ENCODE measurements around the gene SBF2.
A peak's percentile ranks its signal among the peaks of the same experiment; 100 is the strongest.

Gene SBF2

GRCh38 chr11:10293423-10294289 is at the start of gene SBF2:
Gene SBF2 (minus strand): TSS chr11:10294219. CDS start chr11:10294069, 150 bp downstream.
- DNase-seq (ENCODE audit: low read depth): peak; percentile 69

- no peak for DNase-seq (ENCODE audit: low read depth)
Observed at GRCh38 chr11:10338287-10338686, 44.3 kb upstream of the SBF2 start.

- no peak for DNase-seq (ENCODE audit: low read depth)
Observed at GRCh38 chr11:10333490-10333889, 39.5 kb upstream of the SBF2 start.

- no peak for DNase-seq (ENCODE audit: low read depth)
Observed at GRCh38 chr11:10331548-10332289, 37.7 kb upstream of the SBF2 start.

- no peak for DNase-seq (ENCODE audit: low read depth)
Observed at GRCh38 chr11:10329935-10330334, 35.9 kb upstream of the SBF2 start.

GRCh38 chr11:10329356-10329755 is 35.3 kb upstream of the SBF2 start:
- no peak for DNase-seq (ENCODE audit: low read depth)

GRCh38 chr11:10328314-10329098 is 34.5 kb upstream of the SBF2 start:
- DNase-seq (ENCODE audit: low read depth): no peak

GRCh38 chr11:10327254-10327653 is 33.2 kb upstream of the SBF2 start:
- no peak for DNase-seq (ENCODE audit: low read depth)

GRCh38 chr11:10326012-10326964 is 32.3 kb upstream of the SBF2 start:
- DNase-seq (ENCODE audit: low read depth): no peak

- no peak for DNase-seq (ENCODE audit: low read depth)
Observed at GRCh38 chr11:10325277-10326011, 31.4 kb upstream of the SBF2 start.

GRCh38 chr11:10324474-10324873 is 30.5 kb upstream of the SBF2 start:
- no peak for DNase-seq (ENCODE audit: low read depth)

GRCh38 chr11:10323793-10324170 is 29.8 kb upstream of the SBF2 start:
- no peak for DNase-seq (ENCODE audit: low read depth)

GRCh38 chr11:10322830-10323792 is 29.1 kb upstream of the SBF2 start:
- DNase-seq (ENCODE audit: low read depth): peak; percentile 55

GRCh38 chr11:10322401-10322800 is 28.4 kb upstream of the SBF2 start:
- DNase-seq (ENCODE audit: low read depth): no peak

GRCh38 chr11:10320736-10321465 is 26.9 kb upstream of the SBF2 start:
- DNase-seq (ENCODE audit: low read depth): no peak

GRCh38 chr11:10319702-10320558 is 25.9 kb upstream of the SBF2 start:
- DNase-seq (ENCODE audit: low read depth): no peak

- DNase-seq (ENCODE audit: low read depth): no peak
Observed at GRCh38 chr11:10318527-10318802, 24.4 kb upstream of the SBF2 start.

All from activated T-cell treated with anti-CD3 and anti-CD28 coated beads for 24 hours (primary cell).